SK-N-SH (cell line): ENCODE measurements around the gene LNPEP.

Experiments used
- FOSL2 ChIP-seq: IDR thresholded peaks from 2 replicates; pipeline ENCODE4 v1.4.0; 2012; ENCODE audit warnings: low read depth, mild to moderate bottlenecking, moderate library complexity, borderline replicate concordance
- REST ChIP-seq: IDR thresholded peaks from 2 replicates; pipeline ENCODE4 v1.6.1; 2012; ENCODE audit warnings: mild to moderate bottlenecking, low read depth, low read length, moderate library complexity

GRCh38 chr5:96896806-96897205, 39.1 kb upstream of the LNPEP start:
- no peak for TF ChIP-seq REST
- no peak for TF ChIP-seq FOSL2
